NCI-H2171 (cell line): ENCODE measurements around the gene FNTB.

Experiments
- DNase-seq: peaks from one replicate; lab custom pipeline; 2025; lab: John Stamatoyannopoulos, UW

The FNTB gene

GRCh38 chr14:64952598-64953309 lies 33.9 kb upstream of the FNTB start:
- DNase-seq, result no peak

DNA sequence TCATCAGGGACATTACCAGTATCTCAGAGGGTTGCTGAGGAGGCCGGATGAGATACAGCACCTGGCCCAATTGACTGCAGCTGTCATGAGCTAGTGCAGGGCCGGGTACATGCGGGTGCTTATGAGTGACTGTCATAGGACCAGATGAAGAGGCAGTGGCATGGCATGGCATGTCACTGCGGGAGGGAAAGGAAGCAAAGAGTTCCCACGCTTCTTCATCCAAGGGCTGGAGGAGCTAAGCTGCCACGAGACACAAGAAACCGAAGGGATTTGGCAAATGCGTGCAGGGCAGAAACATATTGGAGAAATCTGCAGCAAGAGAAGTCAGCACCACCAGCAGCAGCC lies 33.4 kb upstream of the FNTB start:
- DNase-seq, result no peak

DNA sequence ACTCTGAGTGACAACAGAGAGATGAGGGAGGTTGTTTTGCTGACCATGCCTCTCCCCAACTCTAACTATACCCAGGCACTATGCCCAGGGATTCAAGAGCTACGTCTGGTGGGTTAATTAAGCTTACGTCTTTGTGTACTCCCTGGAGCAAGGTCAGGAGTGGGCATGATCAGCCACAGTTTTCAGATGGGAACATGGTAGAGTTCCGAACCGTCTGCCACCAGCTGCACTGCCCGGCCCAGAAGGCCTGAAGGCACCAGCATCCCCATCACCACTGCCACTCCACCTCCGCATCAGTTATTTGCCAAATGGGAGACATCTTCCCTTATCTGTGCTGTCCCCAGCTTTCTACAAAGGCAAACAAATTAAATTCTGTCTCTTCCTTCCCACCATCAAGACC lies 33.0 kb upstream of the FNTB start:
- DNase-seq, result no peak

DNA sequence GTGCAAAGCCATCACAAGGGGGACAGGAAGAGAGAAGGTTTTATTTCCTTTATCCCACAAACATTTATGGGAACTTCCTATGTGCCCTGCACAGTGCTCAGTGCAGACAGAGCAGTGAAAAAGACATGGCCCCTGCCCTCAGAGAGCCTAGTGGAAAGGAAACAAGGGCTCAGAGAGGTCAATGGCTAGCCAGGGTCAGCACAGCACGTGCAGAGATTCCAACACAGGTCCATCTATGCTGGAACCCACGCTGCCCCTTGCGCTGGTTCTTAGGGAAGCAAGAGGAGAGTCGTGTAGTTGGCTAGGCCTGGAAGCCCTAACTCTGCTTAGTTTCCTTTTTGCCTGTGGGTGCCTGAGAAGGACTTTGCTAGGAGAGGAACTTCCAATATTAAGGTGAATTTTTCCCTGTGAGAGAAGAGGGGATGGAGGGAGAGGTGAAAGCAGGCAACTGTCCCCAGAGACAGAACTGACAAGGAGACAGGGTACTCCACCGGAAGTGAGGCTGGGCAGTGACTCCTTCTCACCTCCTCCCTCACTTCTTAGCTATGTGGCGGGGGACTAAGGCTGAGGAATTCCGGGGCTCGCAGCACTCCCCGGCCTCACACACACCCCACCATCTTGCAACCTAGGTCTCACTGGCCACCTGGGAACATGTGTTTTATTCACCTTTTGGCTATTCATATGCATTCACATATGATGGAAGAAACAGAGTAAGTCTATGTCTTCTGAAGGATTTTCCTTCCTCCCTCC lies 32.0 kb upstream of the FNTB start:
- DNase-seq, result no peak

- DNase-seq, result no peak
Measured at GRCh38 chr14:64955297-64955696, 31.4 kb upstream of the FNTB start.

DNA sequence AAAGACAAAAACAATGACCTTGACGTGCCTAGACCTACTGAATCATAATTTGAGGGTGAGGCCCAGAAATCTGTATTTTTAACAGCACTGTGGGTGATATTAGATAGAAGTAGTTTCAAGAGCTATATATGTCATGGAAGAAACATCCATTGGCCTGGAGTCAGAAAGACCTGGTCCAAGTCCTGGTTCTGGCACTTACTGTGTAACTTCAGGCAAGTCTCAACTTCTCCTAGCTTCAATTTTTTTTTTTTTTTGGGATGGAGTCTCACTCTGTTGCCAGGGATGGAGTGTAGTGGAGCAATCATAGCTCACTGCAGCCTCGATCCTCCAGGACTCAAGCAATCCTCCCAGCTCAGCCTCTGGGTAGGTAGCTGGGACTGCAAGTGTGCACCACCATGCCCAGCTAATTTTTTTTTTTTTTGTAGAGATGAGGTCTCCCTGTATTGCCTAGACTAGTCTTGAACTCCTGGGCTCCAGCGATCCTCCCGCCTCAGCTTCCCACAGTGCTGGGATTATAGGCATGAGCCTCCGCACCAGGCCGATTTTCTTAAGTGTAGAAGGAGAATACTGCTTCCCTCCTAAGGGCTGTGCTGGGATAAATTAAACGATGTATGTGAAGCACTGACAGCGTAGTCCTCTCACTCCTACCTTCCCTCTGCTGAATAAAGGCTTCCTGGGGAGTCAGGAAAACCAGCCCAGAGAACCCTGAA lies 29.8 kb upstream of the FNTB start:
- DNase-seq, result no peak

GRCh38 chr14:64958201-64958600 lies 28.5 kb upstream of the FNTB start:
- no peak for DNase-seq

GRCh38 chr14:64958743-64959142 lies 28.0 kb upstream of the FNTB start:
- DNase-seq, result no peak

DNA sequence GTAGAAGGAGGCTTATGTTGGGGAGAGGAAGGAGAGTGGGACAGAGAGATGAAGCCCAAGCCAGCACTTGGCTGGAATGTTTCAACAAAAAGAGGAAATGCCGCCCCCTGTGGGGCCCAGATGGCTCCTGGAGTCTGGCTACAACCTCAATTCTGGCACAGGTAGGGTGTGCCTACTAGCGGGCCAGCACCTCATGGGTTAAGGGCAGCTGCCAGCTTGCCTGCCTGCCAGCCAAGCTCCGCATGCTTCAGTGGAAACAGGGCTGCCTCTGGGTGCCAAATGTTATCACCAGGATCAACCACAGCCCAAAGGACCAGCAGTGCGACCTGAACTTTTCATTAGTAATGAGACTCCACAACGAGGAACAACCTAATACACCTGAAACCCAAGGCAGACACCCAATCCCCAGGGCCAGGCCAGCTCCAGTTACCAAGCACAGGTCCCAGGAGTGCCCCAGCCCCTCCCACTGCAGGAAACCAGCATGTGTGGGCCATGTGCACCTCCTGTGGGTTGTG lies 25.9 kb upstream of the FNTB start:
- DNase-seq, result peak; percentile 96

DNA sequence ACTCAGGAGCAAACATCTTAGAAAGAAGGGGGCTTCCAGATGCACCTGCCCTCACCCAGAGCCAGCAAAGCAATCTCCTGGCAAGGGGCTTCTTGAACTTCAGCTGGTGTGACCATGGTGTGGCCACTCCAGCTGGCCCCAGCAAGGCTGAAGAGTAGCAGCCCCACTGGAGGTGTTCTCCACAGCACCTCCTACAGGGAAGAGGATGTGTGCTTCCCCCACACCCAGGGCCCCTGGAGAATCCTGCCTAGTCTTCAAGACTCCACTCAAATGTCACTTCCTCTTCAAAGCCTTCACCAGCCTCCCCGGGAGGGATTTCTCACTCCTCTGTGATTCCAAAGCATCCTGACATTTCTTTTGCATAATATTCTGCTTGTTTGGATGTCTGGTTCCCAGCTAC lies 23.1 kb upstream of the FNTB start:
- DNase-seq, result no peak

DNA sequence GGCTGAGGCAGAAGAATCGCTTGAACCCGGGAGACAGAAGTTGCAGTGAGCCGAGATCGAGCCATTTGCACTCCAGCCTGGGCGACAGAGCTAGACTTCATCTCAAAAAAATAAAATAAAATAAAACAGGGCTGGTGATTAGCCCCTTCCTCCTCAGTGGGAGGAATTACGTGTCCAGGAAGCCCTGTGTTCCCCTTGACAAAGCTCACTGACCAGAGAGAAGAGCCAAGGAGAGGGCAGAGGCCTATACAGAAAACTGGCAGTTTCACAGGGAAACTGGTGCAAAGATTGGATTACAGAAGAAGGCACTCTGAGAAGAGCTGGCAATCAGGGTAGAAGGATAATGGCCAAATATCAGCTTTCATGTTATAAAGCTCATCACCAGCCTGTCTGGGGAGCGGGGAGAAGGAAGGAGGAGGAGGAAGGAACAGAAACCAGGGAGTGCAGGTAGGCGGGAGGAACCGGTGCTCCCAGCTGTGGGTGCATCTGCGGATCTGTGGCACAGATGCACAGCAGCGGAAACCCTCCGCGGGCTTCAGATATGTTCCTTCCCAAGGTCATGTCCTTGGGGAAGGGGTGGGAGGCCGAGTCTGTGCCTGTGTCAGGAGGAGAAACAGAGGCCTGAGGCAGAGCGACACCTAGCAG lies 21.2 kb upstream of the FNTB start:
- peak; percentile 80 for DNase-seq

DNA sequence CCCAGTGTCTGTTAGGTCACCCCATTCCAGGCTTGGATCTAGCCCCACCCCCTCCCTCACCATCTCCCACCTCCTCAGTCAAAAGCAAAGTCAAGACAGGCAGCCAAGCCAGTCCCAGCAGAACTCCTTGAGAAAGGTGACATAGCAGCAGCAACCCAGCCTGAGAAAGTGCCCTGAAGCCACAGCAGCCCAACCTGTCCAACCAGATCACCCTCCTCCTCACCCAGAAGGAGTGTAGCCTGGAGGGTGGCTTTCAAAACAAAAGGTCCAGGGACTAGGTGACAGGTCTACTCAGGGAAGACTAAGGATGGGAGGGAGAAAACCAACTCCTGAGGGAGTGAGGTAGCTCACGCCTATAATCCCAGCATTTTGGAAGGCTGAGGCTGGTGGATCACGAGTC lies 19.7 kb upstream of the FNTB start:
- DNase-seq, result no peak

- DNase-seq, result peak; percentile 63
Measured at GRCh38 chr14:64968167-64968566, 18.5 kb upstream of the FNTB start.

GRCh38 chr14:64968651-64969050 lies 18.0 kb upstream of the FNTB start:
- DNase-seq, result no peak

- no peak for DNase-seq
Measured at GRCh38 chr14:64970041-64970440, 16.7 kb upstream of the FNTB start.

DNA sequence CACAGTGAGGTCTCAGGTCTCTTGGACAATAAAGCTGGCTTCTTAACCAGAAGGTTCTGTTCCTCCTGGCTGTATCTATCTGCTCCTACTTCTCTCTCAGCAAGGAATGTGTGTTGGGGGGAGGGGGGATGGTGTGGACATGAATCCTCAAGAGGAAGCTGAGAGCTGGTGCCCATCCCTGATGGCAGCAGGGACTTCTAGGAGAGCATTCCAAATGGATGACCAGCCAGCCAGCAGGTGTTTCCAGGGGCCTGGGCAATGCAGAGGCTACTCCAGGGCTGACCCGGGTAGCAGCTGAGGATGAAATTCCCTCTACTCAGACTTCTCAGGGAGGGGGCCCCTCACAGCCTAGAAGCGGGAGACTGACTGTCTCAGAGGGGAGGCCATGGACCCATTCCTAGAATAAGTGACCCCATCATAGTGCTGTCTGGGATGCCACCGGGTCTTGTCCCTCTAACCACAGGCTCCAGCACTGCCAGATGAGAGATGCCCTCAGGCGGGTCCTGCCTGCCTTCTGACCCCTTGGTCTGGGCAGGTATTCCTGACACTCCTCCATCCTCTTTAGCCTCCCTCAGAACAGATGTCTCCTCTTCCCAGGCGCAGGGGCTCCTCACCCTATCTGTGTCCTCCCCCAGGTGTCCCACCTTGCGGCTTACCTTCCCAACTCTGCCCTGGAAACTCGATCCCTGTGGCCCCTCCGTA lies 15.8 kb upstream of the FNTB start:
- DNase-seq, result no peak

GRCh38 chr14:64971491-64971942 lies 15.2 kb upstream of the FNTB start:
- no peak for DNase-seq

DNA sequence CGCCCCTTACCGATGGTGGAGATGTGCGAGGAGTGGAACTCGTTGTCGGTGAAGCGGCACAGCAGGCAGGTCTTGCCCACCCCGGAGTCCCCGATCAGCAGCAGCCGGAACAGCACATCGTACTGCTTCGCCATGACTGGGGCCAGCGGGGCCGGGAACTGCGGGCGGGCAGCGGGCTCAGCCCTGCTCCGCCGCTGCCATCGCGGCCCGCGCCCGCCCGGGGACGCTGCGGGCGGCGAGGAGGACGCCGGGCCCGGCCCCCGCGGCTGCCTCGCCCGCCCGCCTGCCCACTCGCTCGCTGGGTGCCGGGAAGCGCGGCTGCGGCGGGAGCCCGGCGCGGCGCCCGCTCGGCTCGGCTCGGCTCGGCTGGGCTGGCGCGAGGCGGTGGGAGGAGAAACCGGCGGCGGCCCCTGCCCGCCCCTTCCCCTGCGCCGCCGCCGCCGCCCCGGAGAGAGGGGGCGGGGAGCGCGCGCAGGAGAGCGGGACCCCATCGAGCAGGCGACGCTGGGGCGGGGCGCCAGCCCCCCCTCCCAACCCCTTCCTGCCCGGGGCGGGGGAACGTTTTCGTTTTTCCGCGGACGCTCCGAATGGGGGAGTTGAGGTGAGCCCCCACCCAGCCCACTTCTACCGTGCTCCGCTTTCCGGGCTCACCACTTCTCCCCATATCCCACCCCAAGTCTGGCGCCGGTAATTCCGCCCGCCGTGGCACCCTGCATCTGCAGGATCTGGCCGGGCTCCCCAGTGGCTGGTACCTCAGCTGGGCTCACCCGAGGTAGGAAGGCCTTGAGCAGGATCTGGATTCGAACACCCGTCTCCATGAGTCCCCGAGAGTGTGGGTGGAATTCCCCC lies 14.5 kb upstream of the FNTB start, which contains the start of gene RAB15:
Gene RAB15, minus strand, starts transcription at position 394 of the 849 bp plus-strand sequence. Its CDS starts 260 bp downstream, at position 134.
- peak; percentile 64 for DNase-seq

DNA sequence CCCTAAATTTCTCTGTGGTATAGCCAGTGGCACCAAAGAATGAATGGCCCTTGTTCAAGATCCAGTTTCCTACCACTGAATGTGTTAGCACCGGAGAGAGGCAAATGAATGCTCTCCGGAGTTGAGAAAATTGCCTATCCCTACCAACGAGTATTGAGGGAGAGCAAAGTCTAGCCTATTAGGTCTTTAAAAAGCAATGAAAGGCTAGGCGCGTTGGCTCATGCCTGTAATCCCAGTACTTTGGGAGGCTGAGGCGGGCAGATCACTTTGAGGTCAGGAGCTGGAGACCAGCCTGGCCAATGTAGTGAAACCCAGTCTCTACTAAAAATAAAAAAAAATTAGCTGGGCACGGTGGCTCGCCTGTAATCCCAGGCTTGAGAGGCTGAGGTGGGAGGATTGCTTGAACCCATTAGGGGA lies 13.7 kb upstream of the FNTB start:
- DNase-seq, result no peak

DNA sequence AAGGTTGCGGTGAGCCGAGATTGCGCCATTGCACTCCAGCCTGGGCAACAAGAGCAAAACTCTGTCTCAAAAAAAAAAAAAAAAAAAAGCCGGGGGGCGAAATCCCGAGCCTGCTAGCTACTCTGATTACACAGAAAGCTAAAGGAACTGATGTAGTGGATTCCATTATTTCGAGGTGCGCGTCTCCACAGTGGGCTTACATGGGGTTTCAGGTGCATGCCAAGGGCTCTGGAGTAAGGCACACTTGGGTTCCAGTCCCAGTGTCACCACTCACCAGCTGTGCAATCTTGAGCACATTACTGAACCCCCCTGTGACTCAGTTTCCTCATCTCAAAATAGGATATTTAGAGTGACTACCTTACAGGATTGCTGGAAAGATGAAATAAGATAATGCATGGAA lies 12.9 kb upstream of the FNTB start:
- no peak for DNase-seq

GRCh38 chr14:64974563-64974962 lies 12.1 kb upstream of the FNTB start:
- DNase-seq, result no peak
